Activated CD4-positive, alpha-beta T cell treated with anti-CD3 and anti-CD28 coated beads for 1 hour (primary cell): ENCODE results near the gene HSD17B8.

Source experiments
- DNase-seq: peaks from one replicate; pipeline ENCODE4 v3.0.0-alpha.2; 2020

The HSD17B8 gene

GRCh38 chr6:33204415-33205190 is at the start of gene HSD17B8:
Gene HSD17B8, plus strand, starts transcription at chr6:33204655. Its CDS starts 14 bp downstream, at chr6:33204669.
- peak; percentile 80 for DNase-seq

DNA sequence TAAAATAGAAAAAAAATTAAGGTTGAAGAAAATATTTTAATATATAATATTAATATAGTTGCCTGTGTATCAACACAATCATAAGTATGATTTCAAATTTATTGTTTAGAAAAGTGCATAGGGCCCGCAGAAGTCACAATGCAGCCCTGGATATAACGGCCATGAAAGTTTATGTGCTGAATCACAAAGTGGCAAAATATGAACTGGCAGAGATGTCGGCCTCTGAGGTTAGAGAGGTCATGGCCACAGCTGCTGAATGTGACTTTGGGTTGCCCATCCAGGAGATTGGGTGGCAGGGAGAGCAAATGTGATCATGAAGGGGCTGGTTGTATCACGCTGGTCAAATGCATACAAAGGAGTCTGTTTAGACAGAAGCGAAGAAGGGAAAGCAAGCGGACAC is 47.9 kb upstream of the HSD17B8 start:
- no peak for DNase-seq

DNA sequence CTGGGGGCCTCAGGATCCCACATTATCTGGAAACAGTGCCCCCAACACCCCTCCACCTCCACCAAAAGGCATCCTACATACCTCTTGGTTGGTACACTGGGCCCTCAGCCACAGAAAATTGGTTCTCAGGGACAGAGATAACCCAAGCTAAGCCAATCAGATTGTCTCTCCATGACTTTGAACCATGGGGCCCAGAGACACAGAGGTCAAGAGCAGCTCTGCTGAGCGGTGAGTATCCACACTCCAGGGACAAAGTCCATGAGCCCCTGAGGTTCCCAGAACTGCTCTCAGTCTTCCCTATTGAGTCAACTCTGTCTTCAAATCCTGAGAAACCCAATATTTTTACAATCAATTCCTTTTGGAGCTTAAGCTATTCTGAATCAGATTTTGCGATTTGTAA is 47.5 kb upstream of the HSD17B8 start:
- no peak for DNase-seq

GRCh38 chr6:33160096-33160495 is 44.4 kb upstream of the HSD17B8 start:
- no peak for DNase-seq

DNA sequence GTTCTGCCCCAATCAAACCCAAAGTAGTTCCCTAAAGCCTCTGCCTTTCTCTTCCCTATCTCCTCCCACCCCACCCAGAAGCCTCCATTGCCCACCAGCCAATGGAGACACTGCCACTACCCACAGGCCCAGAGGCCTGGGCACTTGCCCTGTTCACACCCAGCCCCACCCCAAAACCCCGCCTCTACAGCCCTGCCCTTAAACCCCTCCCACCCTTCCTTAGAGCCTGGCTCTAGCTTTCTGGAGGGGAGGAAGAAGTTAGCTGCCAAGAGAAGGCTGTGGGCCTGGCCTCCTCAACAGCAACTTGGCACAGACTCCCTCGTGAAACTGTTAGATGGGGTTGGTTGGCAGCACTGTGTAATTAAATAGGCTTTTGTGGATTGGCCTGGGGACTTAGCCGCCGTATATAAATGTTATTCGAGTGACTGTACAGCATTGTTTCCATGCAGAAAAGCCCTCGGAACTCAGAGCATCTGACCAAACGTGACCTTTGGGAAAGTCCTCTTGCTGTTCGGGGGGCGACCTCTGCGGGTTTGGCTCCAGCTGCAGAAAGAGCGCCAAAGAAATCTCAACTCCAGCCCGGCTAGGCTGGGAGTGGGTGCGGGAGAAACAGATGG is 43.6 kb upstream of the HSD17B8 start:
- no peak for DNase-seq

GRCh38 chr6:33161354-33162331 is 42.8 kb upstream of the HSD17B8 start:
- peak; percentile 74 for DNase-seq

DNA sequence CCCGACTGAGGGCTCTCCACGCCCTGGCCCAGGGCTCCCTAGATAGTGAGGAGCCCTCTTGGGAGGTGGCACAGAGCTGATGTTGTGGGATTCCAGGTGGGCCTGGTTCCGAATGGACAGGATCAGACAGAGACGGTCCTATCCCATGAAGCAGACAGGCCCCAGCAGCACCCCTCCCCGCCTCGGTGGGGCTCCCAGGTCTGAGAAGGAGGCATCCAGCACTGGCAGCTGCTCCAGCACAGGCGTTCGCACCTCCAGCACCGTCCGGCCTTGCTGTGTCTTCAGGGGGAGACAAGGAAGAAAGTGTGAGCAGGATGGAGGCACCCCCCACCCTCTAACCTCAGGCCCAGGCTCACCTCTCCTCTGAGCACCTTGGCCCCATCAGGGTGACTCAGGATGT is 40.9 kb upstream of the HSD17B8 start:
- no peak for DNase-seq

DNA sequence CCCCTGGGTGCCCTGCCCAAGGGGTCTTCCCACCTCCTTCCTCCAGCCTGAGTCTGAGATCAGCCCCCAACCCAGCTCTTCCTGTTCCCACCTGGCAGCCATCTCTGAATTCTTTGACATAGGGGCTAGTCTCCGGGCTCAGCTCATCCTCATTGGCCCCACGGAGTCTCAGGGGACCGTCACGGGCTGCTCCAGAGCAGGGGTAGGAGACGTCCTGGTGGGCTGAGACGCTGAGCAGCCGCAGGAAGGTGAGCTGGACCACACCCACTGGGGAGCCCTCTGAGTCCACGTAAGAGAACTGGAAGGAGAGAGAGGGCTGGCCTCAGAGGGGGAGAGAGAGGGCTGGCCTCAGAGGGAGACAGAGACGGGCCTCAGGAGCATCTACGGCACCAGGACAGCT is 40.3 kb upstream of the HSD17B8 start:
- no peak for DNase-seq

- DNase-seq: no peak
Observed at GRCh38 chr6:33164665-33165373, 39.6 kb upstream of the HSD17B8 start.

DNA sequence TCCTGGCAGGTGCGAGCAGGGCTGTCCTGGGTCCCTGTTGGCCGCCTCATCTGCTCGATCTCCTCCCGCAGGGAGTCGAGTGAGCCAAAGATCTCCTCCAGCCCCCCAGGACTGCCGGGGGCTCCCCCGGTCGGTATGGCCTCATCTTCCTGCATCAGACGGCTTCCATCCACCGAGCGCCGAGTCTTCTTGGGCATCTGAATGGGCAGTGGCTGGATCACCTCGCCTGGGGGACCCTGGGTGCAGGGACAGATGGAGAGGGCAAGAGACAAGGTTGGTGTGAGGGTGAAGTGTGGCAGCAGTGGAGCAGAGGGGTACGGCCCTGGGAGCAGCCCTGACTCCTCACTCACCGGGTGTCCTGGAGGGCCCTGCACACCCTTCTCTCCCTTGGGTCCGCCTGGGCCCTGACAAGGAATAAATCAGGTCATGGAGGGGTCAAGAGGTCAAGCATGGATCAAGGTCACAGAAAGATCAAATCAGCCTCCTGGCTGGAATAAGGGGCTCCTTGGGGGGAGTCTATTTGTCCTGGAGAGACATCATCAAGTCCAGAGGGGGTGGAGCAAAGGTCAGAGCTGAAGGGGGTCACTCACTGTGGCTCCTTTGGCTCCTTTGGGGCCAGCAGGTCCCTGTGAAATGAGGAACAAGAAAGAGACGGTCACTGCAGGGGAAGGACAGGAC is 38.7 kb upstream of the HSD17B8 start:
- DNase-seq: no peak

GRCh38 chr6:33166363-33166762 is 38.1 kb upstream of the HSD17B8 start:
- no peak for DNase-seq

DNA sequence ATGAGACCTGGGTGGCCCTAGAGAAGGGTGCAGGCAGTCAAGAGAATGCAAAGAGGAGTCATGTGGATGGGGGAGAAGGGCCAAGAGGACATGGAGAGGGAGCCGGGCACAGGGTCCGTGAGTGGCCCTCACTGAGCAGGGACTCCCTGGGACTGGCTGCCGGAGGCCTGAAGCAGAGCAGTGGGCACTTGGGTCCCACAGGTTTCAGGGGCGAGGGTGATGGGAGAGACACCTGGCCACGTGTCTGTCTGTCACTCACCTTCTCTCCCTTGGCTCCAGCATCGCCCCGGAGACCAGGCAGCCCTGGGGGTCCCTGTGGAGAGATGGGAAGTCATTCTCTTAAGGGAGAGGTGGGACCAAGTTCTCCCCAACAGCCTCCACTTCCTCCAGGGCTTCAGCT is 37.6 kb upstream of the HSD17B8 start:
- no peak for DNase-seq

GRCh38 chr6:33167374-33168283 is 36.8 kb upstream of the HSD17B8 start:
- no peak for DNase-seq

DNA sequence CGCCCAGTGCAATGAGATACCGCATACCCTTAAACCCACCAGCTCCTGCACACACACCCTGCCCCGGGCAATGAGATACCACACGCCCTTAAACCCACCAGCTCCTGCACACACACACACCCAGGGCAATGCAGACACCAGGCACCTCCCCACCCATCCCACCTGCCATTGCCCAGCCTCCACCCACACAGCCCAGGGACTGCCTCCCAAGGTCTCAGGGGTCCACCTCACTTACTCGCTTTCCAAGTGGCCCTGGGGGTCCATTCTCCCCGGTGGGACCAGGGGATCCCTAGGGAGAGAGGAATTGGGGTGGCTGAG is 36.2 kb upstream of the HSD17B8 start:
- DNase-seq: no peak

- no peak for DNase-seq
Observed at GRCh38 chr6:33168639-33169038, 35.8 kb upstream of the HSD17B8 start.

DNA sequence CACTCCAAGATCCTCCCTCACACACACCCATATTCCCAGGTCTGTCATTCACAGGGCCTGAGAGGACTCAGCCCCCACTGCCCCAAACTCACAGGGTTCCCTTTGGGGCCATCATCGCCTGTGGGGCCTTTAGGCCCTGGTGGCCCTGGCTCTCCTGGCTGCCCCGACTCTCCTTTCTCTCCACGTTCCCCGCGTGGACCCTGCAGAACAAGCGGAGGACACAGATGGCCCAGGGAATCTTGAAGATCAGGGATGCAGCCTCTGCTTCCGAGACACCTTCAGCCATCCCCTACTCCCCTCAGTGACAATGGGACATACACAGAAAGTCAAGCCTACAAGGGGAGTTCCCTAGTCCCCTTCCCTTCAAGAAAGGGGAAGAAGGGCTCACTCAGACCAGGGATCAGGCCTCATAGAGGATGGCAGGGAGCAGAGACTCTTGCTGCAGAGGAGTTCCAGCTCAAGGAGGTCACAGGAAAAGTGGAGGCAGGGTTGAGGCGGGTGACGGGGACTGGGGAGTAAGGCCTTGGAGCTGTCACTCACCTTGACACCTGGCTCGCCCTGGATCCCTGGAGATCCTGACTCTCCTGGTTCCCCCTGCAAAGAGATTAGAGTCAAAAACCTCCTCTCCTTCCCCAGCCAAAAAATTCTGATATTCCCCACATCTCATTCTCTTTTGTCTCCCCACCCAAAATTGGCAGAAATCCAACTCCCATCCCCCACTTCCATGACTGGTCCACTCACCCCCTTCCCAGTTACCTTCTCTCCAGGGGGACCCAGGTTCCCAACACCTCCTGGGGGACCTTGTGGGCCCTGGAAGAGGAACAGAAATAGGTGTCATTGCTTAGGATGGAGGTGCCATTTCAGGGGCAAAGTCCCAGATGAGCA is 34.9 kb upstream of the HSD17B8 start:
- DNase-seq: no peak

DNA sequence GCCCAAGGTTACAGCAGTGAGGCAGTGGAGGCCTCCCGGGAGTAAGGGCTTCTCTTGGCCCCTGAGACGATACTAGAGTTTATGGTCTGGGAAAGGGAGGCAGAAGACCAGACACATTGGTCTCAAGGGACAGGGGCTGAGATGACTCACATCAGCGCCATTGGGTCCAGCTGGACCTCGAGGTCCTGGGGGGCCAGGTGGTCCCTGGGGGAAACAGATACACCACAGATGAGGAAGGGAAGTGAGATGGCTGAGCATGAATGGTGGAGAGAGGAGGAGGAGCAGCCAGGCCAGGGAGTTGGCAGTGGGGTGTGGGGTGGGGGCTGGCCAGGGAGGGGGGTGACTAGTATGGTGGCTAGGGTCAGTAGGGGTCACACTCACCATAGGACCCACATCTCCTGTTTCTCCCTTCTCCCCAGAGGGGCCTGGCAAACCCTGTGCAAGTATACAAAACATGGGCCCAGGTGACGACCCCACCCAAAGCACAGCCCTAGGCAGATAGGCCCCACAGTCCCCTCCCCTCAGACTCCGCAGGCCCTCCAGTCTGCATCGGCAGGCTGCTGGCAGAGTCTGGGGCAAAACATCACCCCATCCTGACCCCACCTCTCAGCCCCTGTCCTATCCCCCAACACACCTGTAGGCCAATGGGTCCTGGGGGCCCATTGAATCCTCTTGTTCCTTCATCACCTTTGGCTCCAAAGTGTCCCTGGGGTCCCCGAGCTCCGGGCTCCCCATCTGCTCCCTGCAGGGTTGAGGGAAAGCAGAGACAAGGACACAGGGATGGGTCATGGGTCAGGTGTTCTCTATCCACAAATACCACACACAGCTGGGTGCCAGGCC is 34.1 kb upstream of the HSD17B8 start:
- DNase-seq: no peak

DNA sequence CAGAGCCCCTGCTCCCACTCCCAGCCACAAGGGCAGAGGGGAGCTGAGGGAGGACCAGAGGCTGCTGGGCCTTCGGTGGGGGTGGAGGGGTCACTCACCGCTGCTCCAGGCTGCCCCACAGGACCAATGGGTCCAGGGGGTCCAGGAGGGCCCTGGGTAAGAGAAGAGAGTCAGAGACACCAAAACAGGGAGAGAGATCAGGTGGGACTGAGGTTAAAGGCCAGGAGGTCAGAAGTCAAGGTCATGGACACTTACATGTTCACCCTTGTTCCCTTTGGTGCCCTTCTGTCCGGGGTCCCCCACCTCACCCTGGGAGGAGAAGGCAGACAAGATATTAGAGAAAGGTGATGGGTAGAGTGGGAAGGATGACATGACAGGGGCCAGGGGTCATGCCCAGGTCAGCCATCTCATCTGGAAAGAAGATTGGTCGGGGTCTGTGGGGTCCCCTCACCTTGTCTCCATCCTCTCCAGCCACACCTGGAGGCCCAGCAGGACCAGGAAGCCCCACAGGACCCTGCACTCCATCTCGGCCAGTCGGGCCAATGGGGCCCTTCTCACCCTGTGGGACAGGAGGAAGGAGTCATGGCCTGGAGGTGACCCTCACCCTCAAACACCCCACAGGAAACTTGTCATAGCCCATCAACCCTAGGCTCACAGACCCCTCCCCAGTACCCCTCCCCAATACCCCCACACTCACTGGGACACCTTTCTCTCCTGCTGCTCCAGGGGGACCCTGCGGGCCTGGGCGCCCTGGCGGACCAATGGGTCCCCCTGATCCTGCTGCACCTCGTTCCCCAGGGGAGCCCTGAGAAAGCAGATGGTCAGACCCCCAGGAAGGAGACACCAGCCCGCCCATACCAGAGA is 33.2 kb upstream of the HSD17B8 start:
- DNase-seq: no peak
